HCT116 (cell line): ENCODE data around the gene CALN1. TPM values are rescaled to one million over a fixed set of nuclear protein-coding genes. Genes with fewer than 3 reads are reported as not detected.

ENCODE experiments used
- ATAC-seq: fragments of 200-7000 bp; cut with Tn5 transposase; 2 replicates; pipeline ENCODE4 v1.9.1; 2020; ENCODE audit warnings: mild to moderate bottlenecking, moderate library complexity
- BruUV-seq: library from RNA; stranded (reverse); fragments of 400-500 nt; replicated peaks from 2 replicates; lab custom pipeline; 2021; lab: Mats Ljungman, UMichigan
- CTCF ChIA-PET: fragments of 300-600 bp; sonication (Branson Sonifier 250); formaldehyde crosslinking; loops from one replicate; lab custom pipeline; 2021; ENCODE audit warnings: antibody characterized with exemption; lab: Charles Lee
- POLR2A ChIA-PET: fragments of 300-600, 350-600 bp; sonication (Branson Sonifier 250); formaldehyde crosslinking; loops from one replicate; lab custom pipeline; 2021; ENCODE audit warnings: antibody characterized with exemption; lab: Charles Lee
- RAD21 ChIA-PET, 2 experiments: fragments of 300-600 bp; sonication (Branson Sonifier 250); formaldehyde crosslinking; loops; one replicate each; lab custom pipeline; 2023; ENCODE audit warnings: low total read pairs in 2 of 2; ENCODE audit not compliant: uncharacterized antibody in 2 of 2, unreplicated experiment in 2 of 2, low non-redundant PET in 1 of 2; lab: Charles Lee
- DNase-seq: peaks from one replicate; pipeline ENCODE4 v3.0.0-alpha.2; 2010; ENCODE audit warnings: low read depth, low spot score
- H2AFZ ChIP-seq: fragments of 200-600 bp; shearing (Covaris generic), sonication (generic); 2 replicates; pipeline ENCODE4 v1.6.1; 2017; ENCODE audit warnings: low read depth, mixed run types, mixed read lengths, antibody characterized with exemption, low read length; ENCODE audit not compliant: poor library complexity, severe bottlenecking
- H3K27ac ChIP-seq: 2 replicates; pipeline ENCODE4 v1.5.1; 2012; ENCODE audit warnings: low read depth, low read length
- H3K27me3 ChIP-seq: fragments of 200-600 bp; sonication (generic); 2 replicates; pipeline ENCODE4 v1.6.1; 2016; ENCODE audit warnings: mixed run types, low read length, mixed read lengths; ENCODE audit not compliant: insufficient read depth
- H3K36me3 ChIP-seq, 2 experiments: fragments of 200-500 bp in 1 of 2; fragments of 200-600 bp in 1 of 2; sonication (Bioruptor generic) in 1 of 2; sonication (generic) in 1 of 2; 2 replicates each; pipeline versions ENCODE4 v1.5.1 to v1.6.1; 2014 to 2016; ENCODE audit warnings: low read length in 2 of 2, inconsistent platforms in 1 of 2, mixed read lengths in 1 of 2, mixed run types in 1 of 2; ENCODE audit not compliant: insufficient read depth in 2 of 2, control insufficient read depth in 1 of 2
- H3K4me1 ChIP-seq, 2 experiments: fragments of 200-600 bp in 1 of 2; sonication (generic) in 1 of 2; 2 replicates each; pipeline versions ENCODE4 v1.5.1 to v1.6.1; 2012 to 2017; ENCODE audit warnings: low read length in 2 of 2, inconsistent platforms in 1 of 2, mild to moderate bottlenecking in 1 of 2, mixed read lengths in 1 of 2, mixed run types in 1 of 2, moderate library complexity in 1 of 2; ENCODE audit not compliant: insufficient read depth in 2 of 2, control insufficient read depth in 1 of 2
- H3K4me2 ChIP-seq: fragments of 200-600 bp; sonication (generic); 2 replicates; pipeline ENCODE4 v1.6.1; 2017; ENCODE audit warnings: mixed run types, low read length, mixed read lengths
- H3K4me3 ChIP-seq, 2 experiments: fragments of 200-600 bp in 1 of 2; sonication (generic) in 1 of 2; replicated peaks in 1 of 2; 2 replicates each; pipeline ENCODE4 v1.5.1; 2011 to 2016; ENCODE audit warnings: low read length in 2 of 2, control low read depth in 1 of 2, low read depth in 1 of 2, mild to moderate bottlenecking in 1 of 2, mixed read lengths in 1 of 2, mixed run types in 1 of 2
- H3K79me2 ChIP-seq: fragments of 200-600 bp; sonication (generic); 2 replicates; pipeline ENCODE4 v1.6.1; 2017; ENCODE audit warnings: mild to moderate bottlenecking, mixed run types, low read length, moderate library complexity, mixed read lengths; ENCODE audit not compliant: insufficient read depth
- H3K9ac ChIP-seq: fragments of 200-600 bp; sonication (generic); 2 replicates; pipeline ENCODE4 v1.6.1; 2016; ENCODE audit warnings: low read length, mixed read lengths
- H3K9me2 ChIP-seq: fragments of 200-600 bp; sonication (generic), shearing (Covaris generic); 2 replicates; pipeline ENCODE4 v1.6.1; 2017; ENCODE audit warnings: mixed run types, mild to moderate bottlenecking, moderate library complexity; ENCODE audit not compliant: insufficient read depth
- H3K9me3 ChIP-seq, 2 experiments: fragments of 200-500 bp in 1 of 2; fragments of 200-600 bp in 1 of 2; sonication (Bioruptor generic) in 1 of 2; sonication (generic) in 1 of 2; 2 replicates each; pipeline ENCODE4 v1.6.1; 2014 to 2017; ENCODE audit warnings: low read length in 2 of 2, mixed read lengths in 2 of 2, inconsistent platforms in 1 of 2, low read depth in 1 of 2, mild to moderate bottlenecking in 1 of 2, mixed run types in 1 of 2, moderate library complexity in 1 of 2; ENCODE audit not compliant: control insufficient read depth in 1 of 2, insufficient read depth in 1 of 2
- H4K20me1 ChIP-seq: fragments of 200-600 bp; sonication (generic), shearing (Covaris generic); 2 replicates; pipeline ENCODE4 v1.6.1; 2017; ENCODE audit warnings: mixed run types, mild to moderate bottlenecking, moderate library complexity; ENCODE audit not compliant: insufficient read depth
- EGR1 ChIP-seq: IDR thresholded peaks from 2 replicates; pipeline ENCODE4 v1.6.1; 2012; ENCODE audit warnings: low read depth
- EZH2 ChIP-seq: fragments of 200-600 bp; sonication (generic); IDR thresholded peaks from 2 replicates; pipeline ENCODE4 v1.6.1; 2017; ENCODE audit warnings: antibody characterized with exemption, mixed run types
- EZH2phosphoT487 ChIP-seq: fragments of 200-600 bp; IDR thresholded peaks from 2 replicates; pipeline ENCODE4 v1.6.1; 2018; ENCODE audit warnings: antibody characterized with exemption, borderline replicate concordance
- POLR2AphosphoS5 ChIP-seq: IDR thresholded peaks from 2 replicates; pipeline ENCODE4 v1.6.1; 2011; ENCODE audit warnings: mild to moderate bottlenecking, low read depth, low read length, moderate library complexity
- SP1 ChIP-seq: IDR thresholded peaks from 2 replicates; pipeline ENCODE4 v1.6.1; 2012; ENCODE audit warnings: low read depth
- TCF7L2 ChIP-seq: IDR thresholded peaks from 2 replicates; pipeline ENCODE4 v1.7.0; 2011; ENCODE audit warnings: borderline replicate concordance, inconsistent platforms; ENCODE audit not compliant: insufficient read depth, insufficient read length; ENCODE audit errors: extremely low read depth
- YY1 ChIP-seq: IDR thresholded peaks from 2 replicates; pipeline ENCODE4 v1.6.1; 2011; ENCODE audit warnings: low read length, low read depth, moderate library complexity, mild to moderate bottlenecking; ENCODE audit not compliant: insufficient replicate concordance; ENCODE audit errors: extremely low read depth
- ZFX ChIP-seq: fragments of 450-650 bp; IDR thresholded peaks from 2 replicates; pipeline ENCODE4 v1.6.1; 2017
- intact Hi-C: fragments of 100-400 bp; cut with micrococcal nuclease; formaldehyde crosslinking; loops from 2 replicates; pipeline ENCODE4 v1.10.0; 2022
- total RNA-seq: library from RNA; stranded (reverse); gene quantifications from one replicate; pipeline ENCODE4 v1.2.1, GENCODE V29; 2021; ENCODE audit not compliant: unreplicated experiment

The CALN1 gene
- total RNA-seq, 1 experiment from 2014 or later = 0.17 TPM

DNA sequence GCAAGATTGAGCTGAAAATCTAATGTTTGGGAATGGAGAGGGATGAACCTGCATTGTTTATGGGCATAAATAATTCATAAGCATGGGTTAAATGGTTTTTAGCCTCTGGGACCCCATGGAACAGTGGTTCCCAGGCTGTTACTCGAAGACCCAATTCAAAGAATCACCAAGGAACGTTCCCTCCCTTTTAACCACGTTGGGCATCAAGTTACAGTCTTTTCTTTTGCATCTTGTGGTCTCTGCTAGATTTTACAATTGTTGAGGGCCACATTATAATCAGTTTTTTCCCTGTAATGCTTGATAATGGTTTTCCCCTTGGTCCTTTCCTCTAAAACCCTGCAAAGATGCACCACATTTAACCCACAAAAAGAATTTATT lies 2.5 kb downstream of the CALN1 start:
- ChIA-PET POLR2A (no interaction called here), CTCF (no interaction called here), RAD21 (no interaction called here)
- Histone ChIP-seq H3K27me3 (0 out of 2 replicates have a peak, but pooled peaks cover 17% of the 10 kb centered on the region), H3K4me3 (no peak overlapping the region), H3K9ac (no peak overlapping the region), H3K27ac (no peak overlapping the region), H3K4me1 (no peaks in the 10 kb centered on the region), H4K20me1 (no peaks in the 10 kb centered on the region), H3K4me2 (no peak overlapping the region), H3K9me3 (no peaks in the 10 kb centered on the region), H3K79me2 (no peaks in the 10 kb centered on the region), H2AFZ (no peak overlapping the region), H3K9me2 (no peaks in the 10 kb centered on the region), H3K36me3 (no peaks in the 10 kb centered on the region)
- ATAC-seq (no peak), DNase-seq (no peak)
- intact Hi-C loops = no loop called here
- no TSS peak for BruUV-seq
- TF ChIP-seq ZFX (no peak), EZH2phosphoT487 (no peak), SP1 (no peak)

DNA sequence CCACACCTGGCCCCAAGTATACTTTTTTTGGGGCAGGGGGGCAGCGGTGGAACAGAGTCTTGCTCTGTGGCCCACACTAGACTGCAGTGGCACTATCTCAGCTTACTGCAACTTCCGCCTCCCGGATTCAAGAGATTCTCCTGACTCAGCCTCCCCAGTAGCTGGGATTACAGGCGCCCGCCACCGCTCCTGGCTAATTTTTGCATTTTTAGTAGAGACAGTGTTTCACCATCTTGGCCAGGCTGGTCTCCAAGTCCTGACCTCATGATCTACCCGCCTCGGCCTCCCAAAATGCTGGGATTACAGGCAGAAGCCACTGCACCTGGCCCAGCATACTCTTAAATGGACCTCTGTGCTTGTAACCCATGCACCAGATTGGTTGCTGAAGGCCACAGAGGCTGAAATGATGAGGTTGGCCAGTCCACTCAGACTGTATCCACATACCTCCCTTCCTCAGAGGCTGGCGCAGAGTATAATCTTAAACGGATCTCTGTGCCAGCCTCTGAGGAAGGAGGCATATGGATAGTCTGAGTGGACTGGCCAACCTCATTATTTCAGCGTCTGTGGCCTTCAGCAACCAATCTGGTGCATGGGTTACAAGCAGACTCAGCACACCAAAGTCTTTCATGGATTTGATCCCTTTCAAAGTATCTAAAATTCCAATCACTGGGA lies 3.0 kb downstream of the CALN1 start:
- Histone ChIP-seq H3K36me3 (no peaks in the 10 kb centered on the region), H3K4me2 (no peak overlapping the region), H3K9me2 (no peaks in the 10 kb centered on the region), H3K4me1 (no peaks in the 10 kb centered on the region), H4K20me1 (no peaks in the 10 kb centered on the region), H3K9me3 (no peaks in the 10 kb centered on the region), H2AFZ (no peak overlapping the region), H3K79me2 (no peaks in the 10 kb centered on the region), H3K9ac (no peak overlapping the region), H3K4me3 (no peak overlapping the region), H3K27me3 (0 out of 2 replicates have a peak, but pooled peaks cover 17% of the 10 kb centered on the region), H3K27ac (no peak overlapping the region)
- BruUV-seq = no TSS peak
- TF ChIP-seq YY1 = no peak
- no peak for TF ChIP-seq EZH2
- no peak for TF ChIP-seq EGR1
- TF ChIP-seq TCF7L2 = no peak
- TF ChIP-seq POLR2AphosphoS5 = no peak
- no peak for TF ChIP-seq SP1
- ChIA-PET CTCF (no interaction called here), RAD21 (no interaction called here), POLR2A (no interaction called here)
- DNase-seq (no peak), ATAC-seq (no peak)
- intact Hi-C loops = no loop called here
